ENCODE measurements around the gene KIF6.

DNA sequence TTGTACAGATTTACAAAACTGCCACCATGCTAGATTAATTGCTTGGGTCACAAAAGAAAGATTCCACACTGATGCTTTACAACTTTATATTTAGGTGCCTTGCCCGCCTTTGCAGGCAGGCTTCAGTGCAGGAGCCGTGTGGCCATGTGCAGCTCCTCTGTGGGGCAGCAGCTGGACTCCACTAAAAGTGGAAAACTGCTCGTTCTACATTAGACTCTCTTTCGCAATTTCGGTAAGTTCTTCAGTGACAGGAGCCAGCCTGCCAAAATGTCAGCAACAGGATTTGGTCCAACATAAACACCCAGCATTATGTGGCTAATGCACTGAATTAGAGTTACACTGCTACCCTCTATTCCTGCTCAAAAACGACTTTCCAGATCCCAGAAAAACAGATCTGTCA is 228.3 kb downstream of the KIF6 start:
- TF ChIP-seq CHD2 (IDR thresholded peaks at IDR 0.05; ENCODE audit: low read length) (no peak), SIN3A (conservative IDR thresholded peaks at IDR 0.05 in 1 of 2, IDR thresholded peaks at IDR 0.05 in 1 of 2; ENCODE audit: low read depth in 1 of 2, low read length in 2 of 2) (no peak), POLR2A (IDR thresholded peaks at IDR 0.05; ENCODE audit: control extremely low read depth in 1 of 2, low read depth in 2 of 2, low read length in 2 of 2) (no peak), RAD21 (IDR thresholded peaks at IDR 0.05 in 1 of 2, conservative IDR thresholded peaks at IDR 0.05 in 1 of 2; ENCODE audit: low read depth in 2 of 2, low read length in 2 of 2) (no peak), HDAC6 (IDR thresholded peaks at IDR 0.05; ENCODE audit: low read depth, low read length) (no peak)
- TF ChIP-seq, protein P1, sequence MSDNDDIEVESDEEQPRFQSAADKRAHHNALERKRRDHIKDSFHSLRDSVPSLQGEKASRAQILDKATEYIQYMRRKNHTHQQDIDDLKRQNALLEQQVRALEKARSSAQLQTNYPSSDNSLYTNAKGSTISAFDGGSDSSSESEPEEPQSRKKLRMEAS (IDR thresholded peaks at IDR 0.05) = no peak
- TF ChIP-seq, protein P2, sequence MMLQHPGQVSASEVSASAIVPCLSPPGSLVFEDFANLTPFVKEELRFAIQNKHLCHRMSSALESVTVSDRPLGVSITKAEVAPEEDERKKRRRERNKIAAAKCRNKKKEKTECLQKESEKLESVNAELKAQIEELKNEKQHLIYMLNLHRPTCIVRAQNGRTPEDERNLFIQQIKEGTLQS (IDR thresholded peaks at IDR 0.05; ENCODE audit: insufficient read depth, low read depth, low read length) = no peak
- TF ChIP-seq, protein P3, sequence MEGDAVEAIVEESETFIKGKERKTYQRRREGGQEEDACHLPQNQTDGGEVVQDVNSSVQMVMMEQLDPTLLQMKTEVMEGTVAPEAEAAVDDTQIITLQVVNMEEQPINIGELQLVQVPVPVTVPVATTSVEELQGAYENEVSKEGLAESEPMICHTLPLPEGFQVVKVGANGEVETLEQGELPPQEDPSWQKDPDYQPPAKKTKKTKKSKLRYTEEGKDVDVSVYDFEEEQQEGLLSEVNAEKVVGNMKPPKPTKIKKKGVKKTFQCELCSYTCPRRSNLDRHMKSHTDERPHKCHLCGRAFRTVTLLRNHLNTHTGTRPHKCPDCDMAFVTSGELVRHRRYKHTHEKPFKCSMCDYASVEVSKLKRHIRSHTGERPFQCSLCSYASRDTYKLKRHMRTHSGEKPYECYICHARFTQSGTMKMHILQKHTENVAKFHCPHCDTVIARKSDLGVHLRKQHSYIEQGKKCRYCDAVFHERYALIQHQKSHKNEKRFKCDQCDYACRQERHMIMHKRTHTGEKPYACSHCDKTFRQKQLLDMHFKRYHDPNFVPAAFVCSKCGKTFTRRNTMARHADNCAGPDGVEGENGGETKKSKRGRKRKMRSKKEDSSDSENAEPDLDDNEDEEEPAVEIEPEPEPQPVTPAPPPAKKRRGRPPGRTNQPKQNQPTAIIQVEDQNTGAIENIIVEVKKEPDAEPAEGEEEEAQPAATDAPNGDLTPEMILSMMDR (IDR thresholded peaks at IDR 0.05; ENCODE audit: control extremely low read depth in 1 of 3, insufficient read depth in 1 of 3, low read depth in 1 of 3, low read length in 3 of 3) = no peak

Measured in H1 (cell line).